GM18909 (cell line): ENCODE results near the gene BHMT.
"Not testable (repeated sequence)": the region's sequence is repeated elsewhere in the genome, so short reads cannot be mapped to it uniquely, and the experiment has no call there.

Experiments used
- ATAC-seq: cut with Tn5 transposase; IDR thresholded peaks from one replicate; pipeline ENCODE4 v1.9.1; 2021; ENCODE audit warnings: mild to moderate bottlenecking; ENCODE audit not compliant: unreplicated experiment, poor library complexity

BHMT gene

DNA sequence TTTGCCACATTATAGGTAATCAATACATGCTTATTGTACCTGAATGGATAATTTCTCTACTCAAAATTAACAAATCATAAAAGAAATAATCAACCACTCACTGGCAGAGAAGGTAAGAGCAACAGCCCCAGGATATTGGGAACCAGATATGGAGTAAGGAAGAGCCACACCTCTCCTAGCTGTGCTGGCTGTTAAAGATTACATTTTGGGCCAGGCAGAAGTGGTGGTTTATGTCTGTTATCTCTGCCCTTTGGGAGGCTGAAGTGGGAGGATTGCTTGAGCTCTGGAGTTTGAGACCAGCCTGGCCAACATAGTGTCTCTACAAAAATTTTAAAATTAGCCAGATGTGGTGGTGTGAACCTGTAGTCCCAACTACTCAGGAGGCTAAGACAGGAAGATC is 56.4 kb downstream of the BHMT start:
- ATAC-seq: no peak

GRCh38 chr5:79170661-79171060 is 59.1 kb downstream of the BHMT start:
- no peak for ATAC-seq

- ATAC-seq: no peak
Observed at GRCh38 chr5:79171635-79172245, 60.1 kb downstream of the BHMT start.

- no peak for ATAC-seq
Observed at GRCh38 chr5:79172269-79172668, 60.7 kb downstream of the BHMT start.

DNA sequence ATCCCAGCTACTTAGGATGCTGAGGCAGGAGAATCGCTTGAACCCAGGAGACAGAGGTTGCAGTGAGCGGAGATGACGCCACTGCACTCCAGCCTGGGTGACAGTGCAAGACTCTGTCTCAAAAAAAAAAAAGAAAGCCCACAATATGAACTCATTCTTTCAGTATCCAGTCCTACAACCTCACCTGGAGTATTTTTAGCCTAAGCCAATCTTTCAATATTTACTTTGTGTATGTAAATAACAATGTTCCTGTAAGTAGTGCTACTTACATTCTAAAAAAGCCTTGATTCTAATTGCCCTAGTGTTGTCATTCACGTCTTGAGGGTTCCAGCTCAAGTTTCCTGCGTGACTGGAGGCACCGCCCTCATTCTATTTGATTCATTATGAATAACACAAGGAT is 62.0 kb downstream of the BHMT start:
- ATAC-seq: no peak

DNA sequence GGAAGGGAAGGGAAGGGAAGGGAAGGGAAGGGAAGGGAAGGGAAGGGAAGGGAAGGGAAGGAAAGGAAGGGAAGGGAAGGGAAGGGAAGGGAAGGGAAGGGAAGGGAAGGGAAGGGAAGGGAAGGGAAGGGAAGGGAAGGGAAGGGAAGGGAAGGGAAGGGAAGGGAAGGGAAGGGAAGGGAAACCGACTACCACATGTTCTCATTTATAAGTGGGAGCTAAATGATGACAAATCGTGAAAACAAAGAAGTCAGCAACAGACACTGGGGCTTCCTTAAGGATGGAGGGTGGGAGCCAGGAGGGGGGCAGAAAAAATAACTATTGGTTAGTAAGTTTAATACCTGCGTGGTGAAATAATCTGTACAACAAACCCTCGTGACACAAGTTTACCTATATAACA is 68.8 kb downstream of the BHMT start:
- ATAC-seq: not testable (repeated sequence)

- ATAC-seq: no peak
Observed at GRCh38 chr5:79181419-79182022, 69.9 kb downstream of the BHMT start.
